GM18505 (cell line): ENCODE measurements around the gene PDE6D.
"Not testable (repeated sequence)": the region's sequence is repeated elsewhere in the genome, so short reads cannot be mapped to it uniquely, and the experiment has no call there.

Experiments used
- ATAC-seq: cut with Tn5 transposase; IDR thresholded peaks from one replicate; pipeline ENCODE4 v1.9.1; 2021; ENCODE audit not compliant: unreplicated experiment
- POLR2A ChIP-seq: IDR thresholded peaks from 4 replicates; pipeline ENCODE4 v1.6.1; 2011; ENCODE audit warnings: borderline replicate concordance; ENCODE audit not compliant: insufficient read depth, insufficient read length; ENCODE audit errors: extremely low read depth

PDE6D gene

GRCh38 chr2:231720292-231720986, 60.6 kb downstream of the PDE6D start:
- peak; percentile 4 for ATAC-seq
- TF ChIP-seq POLR2A, result no peak

GRCh38 chr2:231718799-231719198, 62.3 kb downstream of the PDE6D start:
- ATAC-seq, result no peak
- no peak for TF ChIP-seq POLR2A

- no peak for ATAC-seq
- peak; percentile 43 for TF ChIP-seq POLR2A
Measured at GRCh38 chr2:231717281-231718171, 63.6 kb downstream of the PDE6D start.

GRCh38 chr2:231716666-231717280, 64.3 kb downstream of the PDE6D start:
- TF ChIP-seq POLR2A, result no peak
- no peak for ATAC-seq

- no peak for ATAC-seq
- TF ChIP-seq POLR2A, result no peak
Measured at GRCh38 chr2:231715988-231716616, 65.0 kb downstream of the PDE6D start.

- ATAC-seq, result no peak
- no peak for TF ChIP-seq POLR2A
Measured at GRCh38 chr2:231715499-231715837, 65.6 kb downstream of the PDE6D start.

GRCh38 chr2:231714639-231715498, 66.2 kb downstream of the PDE6D start:
- no peak for ATAC-seq
- TF ChIP-seq POLR2A, result peak; percentile 36

- no peak for ATAC-seq
- peak; percentile 69 for TF ChIP-seq POLR2A
Measured at GRCh38 chr2:231713730-231714638, 67.1 kb downstream of the PDE6D start.

GRCh38 chr2:231713406-231713729, 67.7 kb downstream of the PDE6D start:
- not testable (repeated sequence) for ATAC-seq

- not testable (repeated sequence) for ATAC-seq
Measured at GRCh38 chr2:231712451-231713021, 68.5 kb downstream of the PDE6D start.

GRCh38 chr2:231711677-231712450, 69.2 kb downstream of the PDE6D start:
- ATAC-seq, result no peak
- TF ChIP-seq POLR2A, result no peak
